ENCODE results near the gene PALLD. TPM values are rescaled to one million over a fixed set of nuclear protein-coding genes. Genes with fewer than 3 reads are reported as not detected.
A peak's percentile ranks its signal among the peaks of the same experiment; 100 is the strongest.

Gene PALLD
- total RNA-seq, 1 experiment from 2014 or later = 20.9 TPM

DNA sequence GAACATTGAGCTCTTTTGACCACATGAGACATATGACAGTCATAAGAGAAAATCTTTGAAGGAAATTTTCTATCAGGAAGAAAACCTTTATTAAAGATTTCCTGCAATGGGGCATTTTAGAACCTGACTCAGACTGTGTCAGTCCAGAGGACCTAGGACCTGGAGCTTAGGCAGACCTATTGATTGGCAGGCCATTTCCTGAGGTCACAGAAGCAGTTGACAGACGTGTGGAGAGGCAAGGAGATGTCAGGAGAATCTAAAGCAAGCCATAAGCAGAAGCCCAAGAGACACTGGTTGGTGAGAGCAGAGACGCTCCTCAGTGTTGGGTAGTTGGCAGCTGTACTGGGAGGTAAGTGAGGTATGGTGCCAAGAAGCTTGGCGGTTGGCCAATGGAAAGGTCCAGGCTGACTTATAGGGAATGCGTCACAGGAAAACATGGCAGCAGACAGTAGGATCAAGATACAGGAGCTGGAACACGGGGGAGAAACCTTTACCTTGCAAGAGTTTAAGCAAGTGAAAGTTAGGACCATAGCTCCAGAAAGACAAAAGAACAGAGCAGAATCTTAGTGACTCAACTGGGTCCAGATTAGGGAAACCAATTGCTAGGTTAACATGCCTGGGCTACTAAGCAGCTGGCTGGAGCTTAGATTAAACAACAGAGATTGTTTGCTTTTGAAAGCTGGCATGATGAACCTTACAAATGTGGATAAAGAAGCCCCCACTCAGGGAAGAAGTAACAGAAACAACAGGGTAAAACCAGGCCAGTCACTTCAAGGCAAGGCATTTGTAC is 18.6 kb downstream of the PALLD start:
- in situ Hi-C loops (cut with HindIII; ENCODE audit: low pct_unique_long_range_greater_than_20kb, low sequenced_read_pairs) = no loop called here
- DNase-seq (ENCODE audit: low read depth, low spot score) = no peak

DNA sequence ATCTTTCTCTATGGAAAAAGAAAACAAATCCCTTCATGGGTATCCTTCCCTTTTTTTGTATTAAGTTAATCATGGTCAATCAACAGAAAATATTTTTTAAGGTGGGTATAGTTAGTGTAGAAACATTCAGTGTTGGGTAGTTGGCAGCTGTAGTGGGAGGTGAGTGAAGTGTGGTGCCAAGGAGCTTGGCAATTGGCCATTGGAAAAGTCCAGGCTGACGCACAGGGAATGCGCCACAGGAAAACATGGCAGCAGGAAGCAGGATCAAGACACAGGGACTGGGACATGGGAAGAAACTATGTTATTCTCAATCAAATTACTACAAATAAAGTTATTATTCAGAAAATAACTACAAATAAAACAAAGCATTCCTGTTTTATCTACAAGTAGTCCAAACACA is 20.0 kb downstream of the PALLD start:
- DNase-seq (ENCODE audit: low read depth, low spot score) = no peak
- in situ Hi-C loops (cut with HindIII; ENCODE audit: low pct_unique_long_range_greater_than_20kb, low sequenced_read_pairs) = no loop called here

DNA sequence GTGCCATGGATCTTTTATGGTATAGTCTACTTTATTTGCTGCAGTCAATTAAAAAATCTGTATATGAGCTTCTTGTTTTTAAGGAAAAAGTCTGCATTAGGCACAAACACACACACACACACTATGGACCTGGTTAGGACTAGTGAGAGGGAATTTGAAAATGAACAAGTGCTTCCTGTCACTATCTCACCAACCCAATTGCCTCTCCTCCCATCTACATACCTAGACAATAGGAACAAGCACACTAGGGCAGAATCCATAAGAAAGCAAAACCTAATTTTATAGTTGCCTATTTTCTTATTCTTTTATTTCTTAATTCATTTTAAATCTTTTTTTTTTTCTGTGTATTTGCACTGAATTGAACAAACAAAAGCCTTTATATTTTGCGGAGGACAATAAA is 22.7 kb downstream of the PALLD start:
- in situ Hi-C loops (cut with HindIII; ENCODE audit: low pct_unique_long_range_greater_than_20kb, low sequenced_read_pairs) = no loop called here
- no peak for DNase-seq (ENCODE audit: low read depth, low spot score)

DNA sequence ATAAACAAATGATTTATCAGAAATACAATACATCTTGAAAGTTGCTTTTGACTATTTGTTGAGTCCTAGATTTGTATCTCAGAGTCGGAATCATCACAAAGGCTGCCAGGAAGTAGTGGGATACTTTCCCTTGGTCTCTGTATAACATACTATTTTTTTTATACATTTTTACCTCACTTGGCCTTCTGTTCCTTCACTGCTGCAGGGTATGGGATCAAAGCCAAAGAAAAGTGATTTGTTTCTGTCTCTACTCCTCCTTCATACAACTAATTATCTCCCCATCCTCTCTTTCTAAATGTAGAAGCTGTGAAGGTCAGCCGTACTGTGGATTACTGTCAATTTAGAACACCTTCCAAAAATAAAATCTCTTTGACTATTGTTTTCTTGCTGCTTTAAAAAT is 24.9 kb downstream of the PALLD start:
- in situ Hi-C loops (cut with HindIII; ENCODE audit: low pct_unique_long_range_greater_than_20kb, low sequenced_read_pairs) = no loop called here

DNA sequence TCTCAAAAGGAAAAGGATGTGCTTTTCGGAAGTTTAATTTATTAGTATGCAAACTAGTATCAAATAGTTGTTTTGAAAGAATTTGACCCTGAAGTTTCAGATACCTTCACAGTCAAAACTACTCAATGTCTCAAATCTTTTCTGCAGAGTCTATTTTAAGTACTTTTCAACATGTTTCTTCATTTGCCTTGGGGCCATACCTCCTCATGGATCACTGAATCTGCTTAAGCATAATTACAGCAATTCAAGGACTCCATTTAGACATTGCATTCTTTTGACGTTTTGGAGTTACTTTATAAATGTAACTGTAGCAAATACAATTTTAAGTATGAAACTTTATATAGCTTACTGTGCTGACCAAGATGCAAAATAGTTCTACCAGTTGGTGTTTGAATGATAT is 25.5 kb downstream of the PALLD start:
- DNase-seq (ENCODE audit: low read depth, low spot score) = peak; percentile 35
- in situ Hi-C loops (cut with HindIII; ENCODE audit: low pct_unique_long_range_greater_than_20kb, low sequenced_read_pairs) = no loop called here

More for the DNA sequence above, 24.9 kb downstream of the PALLD start:
- peak; percentile 44 for DNase-seq (ENCODE audit: low read depth, low spot score)

DNA sequence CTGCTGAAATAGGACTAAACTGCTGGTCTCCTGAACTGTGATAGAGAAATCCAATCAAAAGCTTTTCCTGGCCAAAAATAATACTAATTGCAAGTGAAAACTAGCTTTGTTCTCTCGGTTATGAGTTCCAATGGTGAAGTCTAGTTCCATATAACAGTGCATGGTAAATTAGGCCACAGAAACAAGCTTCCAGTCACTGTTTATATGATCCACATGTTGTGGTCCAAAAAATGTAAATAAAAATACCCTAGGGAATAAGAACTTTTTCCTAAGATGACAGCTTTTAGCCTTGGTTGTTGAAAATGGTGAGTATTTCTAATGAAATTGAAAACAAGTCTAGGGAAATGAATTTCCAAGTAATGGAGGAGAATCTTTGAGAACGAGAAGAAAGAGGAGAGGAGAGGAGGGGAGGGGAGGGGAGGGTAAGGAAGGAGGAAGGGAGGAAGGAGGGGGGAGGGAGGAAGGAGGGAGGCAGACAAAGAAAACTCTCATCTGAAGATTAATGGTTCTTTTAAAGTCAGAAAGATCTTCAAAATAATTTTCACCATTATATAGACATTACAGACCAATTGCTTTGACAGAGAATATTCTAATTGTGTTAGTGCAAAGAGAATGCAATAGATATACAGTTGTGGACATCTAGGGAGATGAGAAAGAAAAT is 26.1 kb downstream of the PALLD start:
- in situ Hi-C loops (cut with HindIII; ENCODE audit: low pct_unique_long_range_greater_than_20kb, low sequenced_read_pairs) = no loop called here
- no peak for DNase-seq (ENCODE audit: low read depth, low spot score)

DNA sequence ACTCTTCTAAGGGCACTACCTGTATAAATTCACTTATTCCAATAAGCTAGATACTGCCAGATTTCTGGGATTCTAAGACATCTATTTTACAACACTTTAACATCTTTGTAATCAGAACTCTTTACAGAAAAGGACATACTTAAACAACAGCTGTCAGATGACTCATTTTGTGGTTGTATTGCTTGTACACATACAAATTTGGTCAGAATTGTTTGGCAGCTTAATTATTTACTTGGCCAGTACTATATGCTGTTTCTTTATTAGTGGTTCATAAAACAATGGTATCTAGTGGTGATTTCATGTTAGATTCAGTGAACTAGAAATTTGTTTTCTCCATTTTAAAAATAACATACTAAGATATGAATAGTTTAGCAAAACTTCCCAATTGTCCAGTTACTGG is 27.2 kb downstream of the PALLD start:
- DNase-seq (ENCODE audit: low read depth, low spot score) = no peak
- in situ Hi-C loops (cut with HindIII; ENCODE audit: low pct_unique_long_range_greater_than_20kb, low sequenced_read_pairs) = no loop called here

DNA sequence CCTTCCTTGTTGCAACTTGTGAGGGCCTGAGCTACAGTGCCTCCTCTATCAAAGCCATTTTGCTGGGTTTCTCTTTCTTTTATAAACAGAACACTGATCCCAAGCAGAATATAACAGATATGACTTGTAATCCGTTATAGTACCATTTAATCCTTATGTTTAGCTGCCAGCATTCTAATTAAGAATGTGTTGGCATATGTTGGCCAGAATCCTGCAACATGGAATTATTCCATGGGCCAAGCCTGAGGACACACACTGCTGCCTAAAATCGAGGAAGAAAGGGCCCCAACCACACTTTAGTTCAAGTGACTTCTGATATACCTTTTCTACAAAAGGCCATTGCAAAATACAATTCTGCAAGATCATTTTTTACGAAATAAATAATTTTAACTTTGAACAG is 28.0 kb downstream of the PALLD start:
- in situ Hi-C loops (cut with HindIII; ENCODE audit: low pct_unique_long_range_greater_than_20kb, low sequenced_read_pairs) = no loop called here
- DNase-seq (ENCODE audit: low read depth, low spot score) = no peak

DNA sequence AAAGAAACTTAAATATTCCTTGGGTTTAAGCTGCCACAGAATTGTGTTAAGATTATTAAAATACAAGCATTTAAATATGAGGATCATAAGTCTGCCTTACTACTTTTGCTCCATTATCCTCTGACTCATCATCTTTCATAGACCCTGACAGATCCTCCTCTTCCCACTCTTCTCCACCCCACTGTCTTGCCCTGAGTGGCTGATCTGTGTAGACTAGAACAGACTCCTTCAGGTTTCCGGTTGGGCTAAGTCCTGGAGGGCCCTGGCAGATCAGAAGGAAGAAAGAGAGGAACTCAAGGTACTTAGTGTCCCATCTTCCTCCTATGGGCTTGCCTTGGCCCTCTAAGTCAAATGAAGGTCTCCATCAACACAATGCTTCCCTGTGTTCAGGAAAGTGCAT is 30.7 kb downstream of the PALLD start:
- in situ Hi-C loops (cut with HindIII; ENCODE audit: low pct_unique_long_range_greater_than_20kb, low sequenced_read_pairs) = no loop called here
- DNase-seq (ENCODE audit: low read depth, low spot score) = no peak

DNA sequence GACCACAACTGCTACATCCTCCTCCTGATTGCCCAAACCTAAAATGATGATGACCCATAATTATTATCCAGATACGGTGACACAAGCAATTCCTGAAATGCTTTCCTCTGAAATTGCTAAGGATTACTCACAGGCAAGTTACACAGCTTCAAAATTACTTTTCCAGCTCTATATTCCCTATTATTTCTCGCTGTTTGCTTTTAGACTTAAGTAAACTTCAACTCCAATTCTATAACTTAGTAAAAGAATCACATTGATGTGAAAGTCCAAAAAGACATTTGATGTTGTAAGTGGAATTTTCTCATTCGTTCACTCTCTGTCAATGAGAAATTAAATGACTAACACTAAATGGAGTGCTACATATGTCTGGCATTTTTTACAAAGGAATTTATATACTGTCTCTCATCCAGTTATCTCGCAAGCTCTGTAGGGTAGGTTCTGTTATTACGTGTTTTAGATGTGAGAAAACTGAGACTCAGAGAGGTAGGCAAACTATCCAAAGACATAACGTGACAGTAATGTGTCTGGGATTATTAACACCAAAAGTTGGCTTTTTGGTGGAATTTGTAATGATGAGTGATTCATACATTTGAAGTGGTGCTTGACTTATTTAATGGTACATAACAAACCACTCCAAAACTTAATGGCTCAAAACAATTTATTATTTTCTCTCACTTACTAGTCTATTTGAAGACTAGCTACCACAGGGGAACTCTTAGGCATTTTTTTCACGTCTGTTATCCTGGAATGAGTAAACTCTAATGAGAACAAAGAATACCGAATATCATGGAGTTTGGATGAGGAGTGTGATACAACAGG is 31.5 kb downstream of the PALLD start:
- DNase-seq (ENCODE audit: low read depth, low spot score) = no peak
- in situ Hi-C loops (cut with HindIII; ENCODE audit: low pct_unique_long_range_greater_than_20kb, low sequenced_read_pairs) = no loop called here

DNA sequence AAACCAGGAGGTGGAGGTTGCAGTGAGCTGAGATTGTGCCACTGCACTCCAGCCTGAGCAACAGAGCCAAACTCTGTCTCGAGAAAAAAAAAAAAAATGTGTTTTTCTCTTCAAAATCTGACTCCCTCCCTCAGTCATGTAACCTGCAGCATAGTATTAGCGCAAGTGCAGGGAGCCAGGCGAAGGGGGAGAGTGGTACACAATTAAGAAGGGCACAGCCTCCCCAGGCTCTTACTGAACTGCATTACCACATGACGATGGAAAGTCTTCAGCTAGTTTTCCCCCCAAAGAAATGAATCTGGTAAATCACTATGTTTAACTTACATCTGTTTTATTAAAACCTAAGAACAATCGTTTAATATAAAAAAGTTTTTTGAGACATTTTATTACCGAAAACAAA is 32.4 kb downstream of the PALLD start:
- in situ Hi-C loops (cut with HindIII; ENCODE audit: low pct_unique_long_range_greater_than_20kb, low sequenced_read_pairs) = no loop called here
- no peak for DNase-seq (ENCODE audit: low read depth, low spot score)

DNA sequence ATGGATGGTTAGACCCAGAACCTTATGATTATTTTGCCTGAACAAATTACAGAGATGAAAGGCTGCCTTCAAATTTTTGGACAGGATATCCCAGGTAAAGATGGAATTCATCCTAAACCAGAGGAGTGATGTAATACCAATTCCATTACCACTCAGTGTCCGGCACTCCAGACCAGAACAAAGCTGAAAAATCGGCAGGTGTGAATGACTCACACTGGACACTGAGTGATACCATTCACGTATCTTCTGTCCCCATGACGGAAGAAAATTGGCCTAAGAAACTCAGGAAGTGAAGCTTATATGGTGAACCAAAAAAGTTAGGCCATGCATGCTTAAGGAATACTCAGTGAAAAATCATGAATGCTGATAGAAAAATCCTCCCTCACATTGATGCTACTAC is 34.5 kb downstream of the PALLD start:
- DNase-seq (ENCODE audit: low read depth, low spot score) = no peak
- in situ Hi-C loops (cut with HindIII; ENCODE audit: low pct_unique_long_range_greater_than_20kb, low sequenced_read_pairs) = no loop called here

DNA sequence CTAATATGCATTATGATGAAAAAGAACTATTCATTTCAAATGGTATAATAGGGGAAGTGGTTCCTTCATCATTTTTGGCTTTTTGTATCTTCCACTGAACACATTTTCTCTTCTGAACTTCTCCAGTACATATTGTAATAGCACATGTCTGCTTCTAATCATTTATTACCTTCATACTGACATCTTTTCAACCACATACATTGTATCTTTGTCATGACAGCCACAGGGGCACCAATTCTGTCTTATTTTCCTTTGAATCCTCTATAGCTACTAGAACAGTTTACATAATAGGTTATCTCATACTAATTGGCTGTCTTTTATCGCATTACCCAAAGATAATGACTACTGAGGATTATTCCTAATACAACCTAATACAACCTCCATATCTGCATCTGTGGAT is 37.7 kb downstream of the PALLD start:
- in situ Hi-C loops (cut with HindIII; ENCODE audit: low pct_unique_long_range_greater_than_20kb, low sequenced_read_pairs) = no loop called here
- no peak for DNase-seq (ENCODE audit: low read depth, low spot score)

DNA sequence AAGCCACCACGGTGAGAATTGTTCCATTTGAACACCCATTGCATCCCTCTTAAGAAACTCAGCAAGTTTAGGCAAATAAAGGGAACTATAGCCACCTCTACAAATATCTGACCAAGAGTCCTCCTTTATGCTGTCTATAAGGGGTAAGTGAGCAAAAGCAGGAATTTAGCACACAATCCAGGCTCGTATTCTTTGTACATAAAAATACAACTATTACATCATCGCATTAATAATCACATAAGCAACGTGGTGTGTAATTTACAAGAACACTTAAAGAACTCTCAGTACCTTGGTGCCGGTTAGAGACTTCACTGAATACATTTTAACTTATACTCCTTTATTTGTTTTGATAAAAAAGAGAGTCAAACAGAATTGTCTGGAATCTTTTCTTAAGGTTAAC is 38.8 kb downstream of the PALLD start:
- no peak for DNase-seq (ENCODE audit: low read depth, low spot score)
- in situ Hi-C loops (cut with HindIII; ENCODE audit: low pct_unique_long_range_greater_than_20kb, low sequenced_read_pairs) = no loop called here

DNA sequence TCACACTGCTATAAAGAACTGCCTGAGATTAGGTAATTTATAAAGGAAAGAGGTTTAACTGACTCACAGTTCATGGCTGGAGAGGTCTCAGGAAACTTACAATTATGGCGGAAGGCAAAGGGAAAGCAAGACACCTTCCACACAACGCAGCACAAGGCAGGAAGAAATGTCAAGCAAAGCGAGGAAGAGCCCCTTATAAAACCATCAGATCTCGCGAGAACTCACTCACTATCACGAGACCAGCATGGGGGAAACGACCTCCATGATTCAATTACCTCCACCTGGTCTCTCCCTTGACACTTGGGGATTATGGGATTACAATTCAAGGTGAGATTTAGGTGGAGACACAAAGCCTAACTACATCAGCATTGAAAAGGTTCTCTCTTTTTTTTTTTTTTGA is 39.6 kb downstream of the PALLD start:
- DNase-seq (ENCODE audit: low read depth, low spot score) = no peak
- in situ Hi-C loops (cut with HindIII; ENCODE audit: low pct_unique_long_range_greater_than_20kb, low sequenced_read_pairs) = no loop called here

DNA sequence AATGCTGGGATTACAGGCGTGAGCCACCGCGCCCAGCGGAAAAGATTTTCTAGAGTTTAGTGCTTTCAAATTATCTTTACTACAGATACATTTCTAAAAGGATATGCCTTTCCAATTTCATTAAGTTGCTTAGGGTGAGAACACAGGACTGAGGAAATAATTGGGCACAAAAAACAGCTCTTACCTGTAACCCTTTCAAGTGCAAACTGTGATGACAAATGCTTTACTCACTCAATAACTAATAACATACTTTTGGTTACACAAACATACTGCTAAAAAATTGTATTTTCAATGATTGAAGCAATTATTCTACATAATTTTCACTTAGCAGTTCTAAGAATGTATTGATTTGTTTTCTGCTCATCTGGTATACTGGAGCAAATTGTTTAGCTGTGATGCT is 40.2 kb downstream of the PALLD start:
- in situ Hi-C loops (cut with HindIII; ENCODE audit: low pct_unique_long_range_greater_than_20kb, low sequenced_read_pairs) = no loop called here
- no peak for DNase-seq (ENCODE audit: low read depth, low spot score)

DNA sequence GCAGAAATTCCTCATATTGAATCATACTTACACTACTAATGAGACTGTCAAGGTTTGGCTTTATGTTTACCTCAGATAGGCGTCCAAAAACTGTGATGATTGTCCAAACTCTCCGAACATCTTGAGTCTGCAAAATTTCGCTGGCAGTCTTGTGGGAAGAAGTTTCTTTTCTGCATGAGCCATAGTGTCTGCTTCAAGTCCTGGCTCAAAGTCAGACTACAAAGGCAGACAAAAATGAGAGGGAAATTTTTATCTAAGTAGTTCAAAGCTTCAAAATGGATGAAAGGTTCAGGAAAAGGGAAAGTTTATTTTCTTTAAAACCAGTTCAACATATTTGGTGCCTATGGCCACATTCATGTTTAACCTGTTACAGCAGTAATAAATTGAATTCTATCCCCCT is 40.7 kb downstream of the PALLD start:
- in situ Hi-C loops (cut with HindIII; ENCODE audit: low pct_unique_long_range_greater_than_20kb, low sequenced_read_pairs) = no loop called here

DNA sequence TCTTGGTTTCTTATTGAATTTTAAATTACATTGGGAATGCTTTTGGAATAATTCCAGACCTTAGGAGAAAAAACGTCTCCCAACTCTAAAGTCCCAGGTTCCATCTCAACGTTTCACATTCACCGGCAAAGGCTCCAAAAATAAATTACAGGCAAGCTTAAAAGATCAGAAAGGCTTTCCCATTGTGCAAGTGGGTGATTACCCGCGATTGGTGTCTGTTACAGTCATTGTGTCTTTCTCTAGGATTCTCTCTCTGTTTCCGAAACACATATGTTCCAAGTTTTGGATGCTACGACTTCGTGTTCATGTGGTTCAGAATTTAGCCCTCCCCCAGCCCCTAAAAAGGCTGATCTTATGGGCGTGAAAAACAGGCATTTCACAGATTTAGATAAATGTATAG is 41.8 kb downstream of the PALLD start:
- no peak for DNase-seq (ENCODE audit: low read depth, low spot score)
- in situ Hi-C loops (cut with HindIII; ENCODE audit: low pct_unique_long_range_greater_than_20kb, low sequenced_read_pairs) = no loop called here

More for the DNA sequence above, 40.7 kb downstream of the PALLD start:
- no peak for DNase-seq (ENCODE audit: low read depth, low spot score)

DNA sequence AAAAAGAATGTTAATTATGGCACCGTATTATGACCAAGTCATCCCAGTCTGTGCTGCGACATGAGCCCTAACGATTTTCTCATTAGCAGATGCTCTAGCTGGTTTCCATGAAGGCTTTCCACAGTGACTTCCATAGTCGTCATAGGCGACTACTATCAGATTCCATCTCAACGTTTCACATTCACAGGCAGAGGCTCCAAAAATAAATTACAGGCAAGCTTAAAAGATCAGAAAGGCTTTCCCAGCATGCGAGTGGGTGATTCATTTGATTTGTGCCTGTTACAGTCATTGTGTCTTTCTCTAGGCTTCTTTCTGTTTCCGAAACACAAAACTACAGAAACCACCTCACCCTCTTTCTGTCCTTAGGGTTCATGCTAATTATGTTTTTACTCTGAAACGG is 43.2 kb downstream of the PALLD start:
- no peak for DNase-seq (ENCODE audit: low read depth, low spot score)
- in situ Hi-C loops (cut with HindIII; ENCODE audit: low pct_unique_long_range_greater_than_20kb, low sequenced_read_pairs) = no loop called here
